ENCODE data around the gene DIAPH3.

Gene DIAPH3

DNA sequence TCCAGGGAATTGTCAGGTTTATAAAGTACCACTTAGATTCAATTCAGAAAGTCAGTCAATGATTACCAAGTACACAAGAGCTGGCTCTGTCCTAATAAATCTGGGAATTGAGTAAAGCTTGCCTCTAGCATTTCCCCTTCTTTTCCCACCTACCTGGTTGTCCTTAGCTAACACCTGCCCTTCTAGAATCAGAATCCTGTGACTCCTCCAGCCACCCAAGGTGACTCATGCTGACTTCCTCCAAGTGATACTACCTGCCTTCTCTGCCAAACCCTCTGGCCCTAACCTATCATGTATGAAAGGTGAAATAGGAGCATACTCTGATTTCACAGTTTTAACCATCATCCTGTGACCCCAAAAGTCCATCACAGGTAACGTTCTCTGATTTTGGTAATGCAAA lies 151.2 kb downstream of the DIAPH3 start:
- no peak for DNase-seq

DNA sequence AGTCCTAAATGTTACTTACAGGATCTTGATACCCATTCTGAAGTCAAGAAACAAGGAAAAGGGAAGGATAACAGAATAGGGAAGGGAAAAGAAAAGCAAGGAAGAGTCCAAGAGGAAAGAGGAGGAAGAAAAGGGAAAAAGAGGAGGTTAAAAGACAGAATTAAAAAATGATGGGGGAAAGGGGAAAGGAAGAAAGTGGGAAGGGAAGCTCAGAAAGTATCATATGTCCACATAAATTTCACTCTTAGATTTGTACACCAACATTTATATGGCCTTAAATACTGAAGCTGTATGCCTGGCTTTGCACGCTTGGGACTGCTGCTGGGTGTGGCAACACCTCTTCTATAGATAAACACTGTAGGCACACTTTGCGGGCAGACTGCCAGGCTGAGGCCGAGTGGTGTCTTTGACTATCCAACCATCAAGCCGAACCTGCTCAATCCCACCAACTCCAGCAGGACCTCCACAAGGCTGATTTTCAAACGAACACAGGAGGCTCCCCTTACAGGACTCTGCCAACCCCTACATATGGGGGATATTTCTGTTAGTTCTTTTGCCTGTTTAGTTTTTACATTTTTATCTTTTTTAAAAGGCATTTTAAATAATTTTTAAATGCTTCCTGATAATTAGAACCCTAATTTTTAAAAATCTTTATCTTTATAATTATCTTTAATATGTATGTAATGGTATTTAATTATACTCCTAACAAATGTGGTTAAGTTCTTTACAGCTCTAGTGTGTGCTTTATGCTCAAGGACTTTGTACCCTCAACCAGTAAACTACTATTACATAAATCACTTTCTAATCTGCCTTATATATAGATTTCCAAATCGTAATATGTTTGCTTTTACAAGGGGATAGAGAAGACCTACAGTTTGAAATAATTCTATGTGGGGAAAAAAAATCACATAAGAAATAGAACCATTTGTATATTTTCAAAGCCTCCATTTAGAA lies 154.2 kb downstream of the DIAPH3 start:
- DNase-seq, result no peak

DNA sequence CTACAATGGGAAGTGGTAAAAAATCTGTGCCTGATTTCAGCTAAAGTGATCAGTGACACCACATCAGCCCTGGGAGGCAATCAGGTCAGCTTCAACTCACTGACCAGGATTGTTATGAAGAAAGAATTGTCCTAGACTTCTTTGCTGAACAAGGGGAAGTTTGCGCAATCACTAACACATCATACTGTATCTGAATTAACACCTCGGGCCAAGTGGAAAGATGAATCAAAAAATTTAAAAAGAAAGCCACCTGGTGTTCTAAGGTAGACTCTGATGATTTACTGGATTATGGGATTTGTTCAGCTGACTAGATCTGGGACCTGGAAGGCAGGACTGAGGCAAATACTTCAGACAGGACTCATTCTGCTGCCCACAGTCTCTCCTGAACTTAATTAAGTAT lies 161.8 kb downstream of the DIAPH3 start:
- DNase-seq, result no peak

DNA sequence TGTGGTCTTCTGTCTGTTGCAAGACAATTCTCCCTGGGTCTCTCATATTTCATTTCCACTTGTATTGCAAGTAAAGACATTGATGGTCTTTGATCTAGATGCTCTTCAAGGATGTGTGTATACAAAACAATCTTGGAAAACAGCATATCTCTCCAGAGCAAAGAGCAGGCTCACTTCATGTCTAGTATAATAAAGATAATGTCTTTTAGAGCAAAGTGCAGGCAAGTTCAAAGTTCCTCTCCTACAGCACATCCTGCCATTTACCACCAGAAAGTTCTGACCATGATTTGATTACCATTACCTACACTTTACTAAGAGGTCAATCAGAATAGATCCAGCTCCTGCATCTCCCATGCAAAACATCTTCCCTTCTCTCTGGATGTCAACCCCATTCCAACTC lies 162.8 kb downstream of the DIAPH3 start:
- DNase-seq, result no peak

DNA sequence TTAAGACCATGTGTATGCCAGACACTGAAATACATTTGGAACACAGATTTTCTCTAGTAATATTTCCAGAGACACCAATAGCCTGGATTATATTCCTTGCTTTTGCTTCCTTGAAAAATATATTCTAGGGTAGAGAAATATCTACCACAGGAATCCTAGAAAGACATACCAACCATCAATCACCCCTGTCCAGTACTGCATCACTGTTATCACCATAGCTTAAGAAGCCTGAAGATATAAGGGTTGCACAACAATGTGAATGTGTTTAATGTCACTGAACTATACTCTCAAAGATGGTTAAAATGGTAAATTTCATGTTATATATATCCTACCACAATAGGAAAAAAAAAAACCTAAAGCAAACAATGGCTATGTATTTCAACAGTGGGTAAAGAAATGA lies 163.6 kb downstream of the DIAPH3 start:
- DNase-seq, result no peak

DNA sequence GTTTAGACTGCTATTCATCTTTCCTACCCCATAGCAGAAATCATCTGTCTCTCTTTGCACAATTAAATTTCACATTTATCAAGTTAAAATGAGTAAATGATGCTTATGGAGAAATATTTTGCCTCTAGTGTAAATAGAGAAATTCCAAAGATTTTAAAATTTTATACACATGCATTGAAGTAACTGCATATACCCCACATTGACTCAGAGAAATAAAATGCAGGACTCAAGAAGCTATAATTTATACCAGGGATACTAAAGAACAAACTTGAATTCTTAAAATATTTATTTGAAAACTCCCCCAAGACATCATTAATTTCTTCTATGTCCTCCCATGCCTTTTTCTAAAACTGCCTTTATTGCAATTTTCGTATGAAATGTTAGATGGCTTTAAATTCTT lies 165.8 kb downstream of the DIAPH3 start:
- no peak for DNase-seq

DNA sequence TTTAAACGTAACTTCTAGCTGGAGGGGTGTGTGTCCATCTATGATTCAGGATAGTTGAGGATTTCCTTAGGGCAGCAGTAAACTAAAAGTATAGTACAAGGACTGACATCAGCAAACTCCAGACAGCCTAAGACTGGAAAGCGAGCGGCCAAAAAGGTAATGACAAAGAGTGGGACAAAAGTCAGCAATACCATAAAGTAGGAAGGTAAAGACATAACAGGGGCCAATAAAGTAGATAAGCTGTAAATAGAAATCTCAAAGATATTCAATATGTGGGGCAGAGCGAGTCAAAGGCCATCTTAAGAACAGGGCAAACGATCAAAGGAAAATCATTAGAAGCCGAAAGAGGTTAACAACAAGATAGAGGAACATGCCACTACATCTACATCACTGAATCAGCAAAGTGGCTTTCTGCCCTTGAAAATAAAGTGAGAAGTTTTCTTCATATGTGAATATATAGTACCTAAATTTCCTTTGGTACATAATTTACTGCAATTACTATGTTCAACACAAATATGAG lies 167.2 kb downstream of the DIAPH3 start:
- no peak for DNase-seq

DNA sequence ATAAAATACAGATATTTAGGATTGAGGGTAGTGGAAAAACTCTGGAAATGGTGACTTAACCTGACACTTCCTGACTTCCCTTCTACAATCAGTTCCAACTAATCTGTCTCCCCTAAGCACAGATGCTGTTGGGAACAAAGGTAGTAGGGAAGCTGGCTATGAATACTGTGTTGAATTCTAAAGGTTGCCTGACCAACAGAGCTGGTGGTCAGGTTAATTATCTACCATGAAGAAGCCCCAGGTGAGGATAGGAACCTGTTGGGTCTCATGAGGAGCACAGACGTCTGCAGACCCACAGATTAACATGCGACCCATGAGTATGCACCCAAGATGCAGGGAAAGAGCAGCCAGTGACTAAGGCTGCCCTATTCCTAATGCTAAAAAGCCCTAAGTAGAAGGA lies 172.3 kb downstream of the DIAPH3 start:
- DNase-seq, result no peak

DNA sequence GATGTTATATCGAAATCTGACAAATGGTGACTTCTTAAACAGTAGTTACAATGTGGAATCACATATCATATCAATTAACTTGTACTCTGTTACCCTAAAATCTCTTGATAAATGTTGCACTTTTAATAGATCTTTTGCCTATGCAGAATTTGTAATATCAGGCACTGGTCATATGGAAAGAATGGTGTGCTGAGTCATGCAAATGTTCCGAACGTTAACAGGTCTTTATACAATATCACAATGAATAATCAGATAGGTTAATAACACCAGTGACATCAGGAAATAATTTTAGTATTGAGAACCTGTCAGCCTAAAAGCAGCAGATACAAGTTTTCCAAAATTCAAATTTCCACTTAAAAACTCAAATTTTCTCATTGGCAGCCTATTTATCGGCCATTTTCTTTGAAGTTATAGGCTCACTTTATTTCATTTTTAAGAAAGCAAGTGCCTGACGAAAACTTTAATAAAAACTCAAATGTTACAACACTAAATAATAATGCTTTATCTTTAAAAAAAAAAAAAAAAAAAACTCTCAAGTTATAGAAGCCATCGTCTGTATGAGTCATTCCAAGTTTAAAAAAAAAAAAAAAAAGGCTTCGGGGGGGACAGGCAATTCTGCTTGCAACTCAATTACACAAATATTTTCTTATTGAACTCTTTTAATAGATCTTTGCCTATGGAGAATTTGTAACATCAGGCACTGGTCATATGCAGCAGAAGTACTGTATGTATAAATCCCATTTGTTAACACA lies 180.9 kb downstream of the DIAPH3 start:
- no peak for DNase-seq

DNA sequence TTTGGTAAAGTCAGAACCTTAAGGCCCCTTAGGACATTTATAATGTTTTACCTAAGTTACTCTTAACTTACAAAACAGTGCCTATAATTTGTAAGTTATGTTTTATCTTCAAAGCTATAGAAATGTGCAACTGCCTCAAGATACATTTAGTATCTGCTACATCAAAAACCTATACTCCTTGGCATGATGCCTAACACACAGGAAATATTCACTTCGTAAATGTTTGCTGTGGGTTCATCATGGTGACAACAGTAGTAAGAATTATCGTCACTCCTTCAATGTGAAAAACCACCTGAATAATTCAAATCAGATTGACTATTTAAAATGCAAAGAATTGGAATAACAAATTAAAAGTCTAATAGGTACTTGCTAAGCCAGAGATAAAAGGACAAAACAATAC lies 184.1 kb downstream of the DIAPH3 start:
- DNase-seq, result no peak

DNA sequence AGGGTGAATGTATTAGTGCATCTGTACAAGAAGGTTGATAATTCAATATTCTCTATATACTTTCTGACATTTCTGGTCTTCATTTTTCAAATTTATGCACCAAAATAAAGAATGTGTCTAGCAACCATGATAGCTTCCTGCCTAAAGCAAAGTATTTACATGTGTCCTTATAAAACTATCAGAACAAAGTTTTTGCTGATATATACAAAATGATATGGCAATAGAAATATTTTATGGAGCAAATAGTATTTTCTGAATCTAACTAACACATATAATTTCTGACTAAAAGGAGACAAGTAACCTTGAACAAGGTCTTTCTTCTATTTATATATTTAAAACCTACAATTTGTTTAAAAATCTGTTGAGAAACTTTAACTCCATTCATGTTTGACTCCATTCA lies 184.9 kb downstream of the DIAPH3 start:
- DNase-seq, result no peak

DNA sequence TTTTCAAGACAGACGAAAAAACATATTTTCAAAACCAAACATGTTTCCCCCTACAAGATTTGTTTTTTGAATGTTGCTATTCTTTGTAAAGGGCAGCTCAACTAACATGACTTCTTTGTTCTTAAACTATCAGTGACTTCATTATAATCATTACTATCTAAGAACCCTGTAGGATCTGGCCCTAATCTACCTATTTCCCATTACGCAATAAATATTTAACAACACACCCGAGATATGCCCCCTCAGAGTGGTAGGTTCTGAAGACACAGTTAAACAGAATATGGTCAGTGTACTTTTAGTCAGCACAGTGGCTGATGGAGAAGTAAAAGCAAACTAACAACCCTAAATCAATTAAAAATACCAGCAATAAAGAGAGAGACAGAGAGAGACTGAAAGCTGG lies 186.9 kb downstream of the DIAPH3 start:
- DNase-seq, result no peak

DNA sequence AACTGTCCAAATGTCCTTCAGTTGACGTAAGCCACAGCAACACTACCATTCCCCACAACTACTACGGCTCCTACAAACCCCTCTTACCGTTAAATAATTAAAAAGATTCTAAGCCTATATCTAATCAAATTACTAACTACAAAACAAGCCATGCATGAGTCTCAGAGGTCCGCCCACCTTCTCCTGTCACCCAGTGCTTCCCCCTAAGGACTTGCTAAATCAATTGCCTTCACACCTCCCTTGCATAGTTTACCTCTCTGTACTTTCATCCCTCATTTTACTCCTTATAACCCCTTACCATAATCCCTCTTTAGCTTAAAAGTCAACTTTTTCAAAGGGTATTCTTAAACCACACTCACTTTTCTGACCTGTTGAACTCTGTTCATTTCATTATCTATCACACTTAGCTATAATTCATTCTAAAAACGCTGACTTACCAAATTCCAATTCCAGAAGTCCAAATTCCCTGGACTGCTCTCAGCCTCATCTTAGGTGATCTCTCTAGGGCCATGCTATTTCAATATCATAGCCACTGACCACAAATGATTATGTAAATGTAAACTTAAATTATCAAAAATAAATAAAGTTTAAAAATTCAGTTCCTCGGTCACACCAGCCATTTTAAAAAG lies 187.8 kb downstream of the DIAPH3 start:
- no peak for DNase-seq

DNA sequence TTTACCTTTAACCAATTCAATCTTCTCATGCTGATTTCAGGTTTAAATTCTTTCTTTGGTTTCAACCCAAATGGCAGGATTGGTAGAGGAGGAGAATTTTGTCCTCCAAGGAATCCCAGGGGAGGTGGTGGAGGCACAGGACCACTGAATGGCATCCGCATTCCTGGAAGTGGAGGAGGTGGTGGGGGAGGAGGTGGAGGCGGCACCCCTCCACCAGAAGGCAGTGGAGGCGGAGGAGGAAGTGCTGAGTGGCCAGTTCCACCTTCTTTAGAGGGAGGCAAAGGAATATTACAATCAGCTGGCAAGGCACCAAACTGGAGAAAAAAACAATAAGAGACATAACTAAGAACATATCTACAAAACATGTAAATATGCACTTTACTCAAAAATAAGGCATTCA lies 192.9 kb downstream of the DIAPH3 start:
- no peak for DNase-seq

DNA sequence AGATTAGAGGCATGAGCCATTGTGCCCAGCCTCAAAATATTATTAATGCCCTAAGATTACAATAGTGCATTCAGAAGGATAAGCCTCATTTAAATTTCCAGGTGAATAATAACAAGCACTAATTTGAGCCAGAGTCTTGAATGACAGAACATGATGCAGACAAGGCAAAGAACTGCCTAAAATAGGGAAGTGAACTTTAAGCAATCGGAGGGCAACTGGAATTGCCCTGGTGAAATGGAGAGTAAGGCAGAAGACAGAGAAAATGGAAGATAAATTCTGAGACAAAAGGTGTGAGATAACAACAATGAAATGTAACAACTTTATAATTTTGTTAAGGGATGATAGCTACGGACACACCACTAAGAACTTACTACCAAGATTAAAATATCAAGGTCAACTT lies 199.9 kb downstream of the DIAPH3 start:
- DNase-seq, result no peak

DNA sequence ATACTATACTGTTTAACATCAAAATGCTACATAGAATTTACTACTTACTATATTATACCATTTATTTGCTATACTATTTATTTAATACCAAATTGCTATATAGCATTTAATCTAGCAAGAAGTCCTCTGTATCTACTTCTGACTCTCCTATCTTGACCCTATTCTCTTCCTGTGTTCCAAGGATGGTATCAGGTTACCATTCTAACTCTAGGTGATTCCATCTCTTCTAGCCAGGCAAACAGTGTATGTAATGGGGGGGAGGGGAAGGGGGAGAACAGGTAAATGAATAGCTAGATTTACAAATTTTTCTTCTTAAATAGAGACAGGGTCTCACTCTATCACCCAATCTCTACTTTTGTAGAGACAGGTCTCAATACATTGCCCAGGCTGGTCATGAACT lies 200.3 kb downstream of the DIAPH3 start:
- DNase-seq, result no peak

DNA sequence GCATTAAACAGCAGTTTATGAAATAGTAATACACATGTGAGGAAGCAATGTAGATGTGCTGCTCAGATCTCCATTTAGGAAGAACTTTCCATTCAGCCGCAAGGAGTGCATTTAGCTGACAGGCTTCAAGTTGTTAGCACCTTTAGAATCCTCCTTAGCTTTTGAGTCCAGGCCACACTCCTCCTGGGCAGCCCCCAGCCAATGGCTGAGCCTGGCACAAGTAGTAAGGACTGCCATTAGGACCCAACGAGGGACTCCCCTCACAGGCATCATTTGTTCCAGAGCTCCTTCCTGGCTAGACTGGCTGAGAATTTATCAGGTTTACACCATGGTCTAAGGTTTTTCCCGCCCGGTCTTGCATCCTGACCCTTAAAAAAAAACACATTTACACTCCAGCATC lies 201.4 kb downstream of the DIAPH3 start:
- no peak for DNase-seq

DNA sequence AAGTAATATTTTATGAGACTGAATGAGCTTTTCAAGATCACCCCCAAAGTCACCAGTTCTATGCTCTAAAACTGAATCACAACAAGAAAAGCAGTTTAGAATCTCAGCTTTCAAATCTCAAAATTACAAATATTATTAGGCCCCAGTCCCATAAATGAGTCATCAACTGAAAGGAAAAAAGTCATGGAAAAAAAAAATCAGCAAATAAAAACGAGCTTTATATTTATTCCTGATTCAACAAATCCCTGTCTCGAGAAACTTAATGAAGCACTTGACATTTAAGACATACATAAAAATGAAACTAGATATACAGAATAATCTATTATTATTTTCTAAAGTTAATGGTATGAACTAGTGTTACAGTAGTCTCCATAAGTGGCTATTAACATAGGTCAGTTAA lies 203.0 kb downstream of the DIAPH3 start:
- DNase-seq, result no peak

DNA sequence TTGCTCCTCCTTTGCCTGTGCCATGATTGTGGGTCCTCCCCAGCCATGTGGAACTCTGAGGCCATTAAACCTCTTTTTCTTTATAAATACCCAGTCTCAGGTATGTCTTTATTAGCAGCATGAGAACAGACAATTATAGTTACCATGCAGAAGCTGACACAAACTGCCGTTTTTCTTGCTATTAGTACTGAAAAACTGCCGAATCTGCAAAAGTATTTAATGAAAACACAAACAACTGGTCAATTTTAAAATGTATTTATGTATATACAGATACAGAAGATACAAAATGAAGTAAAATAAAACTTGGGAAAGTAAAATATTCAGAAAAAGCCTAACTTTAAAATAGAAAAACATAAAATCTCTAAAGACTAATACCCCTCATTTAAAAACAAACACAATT lies 206.3 kb downstream of the DIAPH3 start:
- DNase-seq, result no peak

DNA sequence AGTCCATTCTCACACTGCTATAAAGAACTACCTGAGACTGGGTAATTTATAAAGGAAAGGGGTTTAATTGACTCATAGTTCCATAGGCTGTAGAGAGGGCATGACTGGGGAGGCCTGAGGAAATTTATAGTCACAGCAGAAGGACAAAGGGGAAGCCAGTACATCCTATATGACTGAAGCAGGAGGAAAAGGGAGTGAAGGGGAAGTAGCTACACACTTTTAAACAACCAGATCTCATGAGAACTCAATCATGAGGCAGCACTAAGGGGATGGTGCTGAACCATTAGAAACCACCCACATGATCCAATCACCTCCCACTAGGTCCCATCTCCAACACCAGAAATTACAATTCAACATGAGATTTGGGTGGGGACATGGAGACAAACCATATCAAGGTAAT lies 209.1 kb downstream of the DIAPH3 start:
- DNase-seq, result no peak

DNA sequence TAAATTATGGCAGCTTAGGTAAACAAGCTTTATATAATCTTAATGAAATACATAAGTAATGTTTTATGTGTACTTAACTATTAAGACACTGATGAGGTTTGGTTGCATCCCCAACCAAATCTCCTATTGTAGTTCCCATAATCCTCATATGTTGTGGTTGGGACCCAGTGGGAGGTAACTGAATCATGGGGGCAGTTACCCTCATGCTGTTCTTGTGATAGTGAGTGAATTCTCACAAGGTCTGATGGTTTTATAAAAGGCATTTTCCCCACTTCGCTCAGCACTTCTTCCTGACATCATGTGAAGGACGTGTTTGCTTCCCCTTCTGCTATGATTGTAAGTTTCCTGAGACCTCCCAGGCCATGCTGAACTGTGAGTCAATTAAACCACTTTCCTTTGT lies 212.7 kb downstream of the DIAPH3 start:
- DNase-seq, result no peak

DNA sequence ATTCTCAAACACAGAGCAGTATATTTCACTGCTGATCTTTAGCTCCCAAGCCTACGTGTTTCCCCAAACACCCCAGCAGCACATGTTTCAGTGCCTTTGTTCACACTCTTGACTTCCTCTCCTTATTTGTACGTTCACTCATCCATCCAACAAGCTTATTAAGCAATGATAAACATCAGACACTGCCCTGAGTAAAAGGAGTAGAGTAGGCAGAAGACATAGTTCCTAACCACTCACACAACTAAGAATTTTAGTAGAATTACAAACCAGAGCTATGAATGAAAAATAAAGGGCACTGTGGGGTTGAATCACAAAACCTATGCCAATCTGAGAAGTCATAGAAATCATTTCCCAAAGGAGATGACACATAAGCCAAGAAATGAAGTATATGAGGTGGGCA lies 213.5 kb downstream of the DIAPH3 start:
- DNase-seq, result no peak

DNA sequence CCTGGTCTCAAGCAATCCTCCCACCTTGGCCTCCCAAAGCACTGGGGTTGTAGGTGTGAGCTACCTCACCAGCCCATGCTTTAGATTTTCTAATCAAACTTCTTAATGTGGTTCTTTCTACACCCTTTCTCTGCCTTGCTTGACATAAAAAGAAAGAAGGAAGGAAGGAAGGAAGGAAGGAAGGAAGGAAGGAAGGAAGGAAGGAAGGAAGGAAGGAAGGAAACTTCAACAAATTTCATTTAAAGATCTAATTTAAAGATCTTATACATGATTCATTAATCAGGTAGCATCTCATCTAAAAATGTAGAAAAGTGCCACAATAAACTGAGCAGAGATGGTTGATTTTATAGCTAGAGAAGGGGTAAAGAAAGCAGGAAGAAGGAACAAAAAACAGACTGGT lies 215.0 kb downstream of the DIAPH3 start:
- no peak for DNase-seq

DNA sequence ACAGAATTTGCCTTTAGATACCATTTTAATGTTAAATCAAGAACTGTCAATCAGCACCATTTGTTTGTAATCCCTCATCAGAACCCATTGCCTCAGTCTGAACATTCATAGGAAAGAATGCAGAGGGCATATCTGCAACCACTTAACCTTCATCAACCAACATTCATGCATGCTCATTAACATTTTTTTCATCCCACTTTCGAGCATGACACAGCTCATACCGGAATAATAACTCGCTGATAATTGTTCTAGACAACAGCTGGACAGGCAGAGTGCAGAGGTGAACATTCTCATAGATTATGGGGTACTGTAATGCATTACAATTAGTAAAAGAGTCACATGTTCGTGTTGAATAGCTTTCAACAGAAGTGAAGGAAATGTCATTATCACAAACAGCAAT lies 216.8 kb downstream of the DIAPH3 start:
- DNase-seq, result no peak

Measured in CD4-positive, alpha-beta T cell treated with Interleukin-12 subunit alpha and Interleukin-12 subunit beta, for 1 hour (primary cell).